ENCODE results near the gene ILRUN.
"Not testable (repeated sequence)": the region's sequence is repeated elsewhere in the genome, so short reads cannot be mapped to it uniquely, and the experiment has no call there.

The ILRUN gene

GRCh38 chr6:34665019-34665418, 31.5 kb downstream of the ILRUN start:
- no peak overlapping the region for H3K4me3 ChIP-seq (ENCODE audit: extremely low read depth, insufficient read depth, low read length, poor library complexity, severe bottlenecking)
- 92% methylated on average over 2 of the region's 4 CpGs; no CpG with 5 or more reads in 1 of the 2 experiments for WGBS, 2 experiments (ENCODE audit: insufficient coverage in 2 of 2)
- no peak overlapping the region for H3K27ac ChIP-seq (ENCODE audit: low read depth, low read length, severe bottlenecking)

GRCh38 chr6:34664256-34664971, 32.2 kb downstream of the ILRUN start:
- H3K4me1 ChIP-seq (ENCODE audit: control insufficient read depth, insufficient read depth, low read length, poor library complexity, severe bottlenecking) = peaks cover 12% of the 10 kb centered on the region
- H3K4me3 ChIP-seq (ENCODE audit: extremely low read depth, insufficient read depth, low read length, poor library complexity, severe bottlenecking) = no peak overlapping the region
- 89 to 94% methylated on average over 2 to 3 of the region's 4 CpGs for whole genome bisulfite sequencing, 2 experiments (ENCODE audit: insufficient coverage in 2 of 2)
- H3K9me3 ChIP-seq (ENCODE audit: control insufficient read depth, low read length) = no peaks in the 10 kb centered on the region
- H3K27ac ChIP-seq (ENCODE audit: low read depth, low read length, severe bottlenecking) = peak overlapping the region; percentile 59
- peaks cover 3% of the 10 kb centered on the region for H3K36me3 ChIP-seq (ENCODE audit: control insufficient read depth, insufficient read depth, low read length)

More at GRCh38 chr6:34665019-34665418, 31.5 kb downstream of the ILRUN start:
- H3K36me3 ChIP-seq (ENCODE audit: control insufficient read depth, insufficient read depth, low read length) = peaks cover 3% of the 10 kb centered on the region
- H3K9me3 ChIP-seq (ENCODE audit: control insufficient read depth, low read length) = no peaks in the 10 kb centered on the region
- H3K4me1 ChIP-seq (ENCODE audit: control insufficient read depth, insufficient read depth, low read length, poor library complexity, severe bottlenecking) = peaks cover 12% of the 10 kb centered on the region

DNA sequence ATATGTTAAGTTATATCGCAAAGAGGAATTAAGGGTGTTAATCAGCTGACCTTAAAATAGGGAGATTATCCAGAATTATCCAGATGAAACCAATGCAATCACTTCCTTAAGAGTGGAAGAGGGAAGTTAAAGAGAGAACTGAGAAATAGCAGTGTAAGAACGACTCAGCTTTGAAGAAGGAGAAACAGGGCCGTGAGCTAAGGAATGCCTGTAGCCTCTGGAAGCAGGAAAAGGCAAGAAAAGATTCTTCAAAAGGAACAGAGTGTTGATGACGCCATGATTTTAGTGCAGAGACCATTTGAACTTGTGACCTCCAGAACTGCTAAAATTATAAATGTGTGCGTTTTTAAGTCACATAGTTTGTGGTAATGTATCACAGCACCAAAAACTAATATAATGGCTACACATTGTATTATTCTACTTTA, 32.7 kb downstream of the ILRUN start:
- WGBS, 2 experiments (ENCODE audit: insufficient coverage in 2 of 2) = 73 to 86% methylated on average over 3 of the region's 5 CpGs
- Histone ChIP-seq H3K27ac (ENCODE audit: low read depth, low read length, severe bottlenecking) (peak overlapping the region; percentile 59), H3K9me3 (ENCODE audit: control insufficient read depth, low read length) (no peaks in the 10 kb centered on the region), H3K4me1 (ENCODE audit: control insufficient read depth, insufficient read depth, low read length, poor library complexity, severe bottlenecking) (peaks cover 12% of the 10 kb centered on the region), H3K36me3 (ENCODE audit: control insufficient read depth, insufficient read depth, low read length) (peaks cover 3% of the 10 kb centered on the region), H3K4me3 (ENCODE audit: extremely low read depth, insufficient read depth, low read length, poor library complexity, severe bottlenecking) (no peak overlapping the region)

GRCh38 chr6:34663371-34663770, 33.2 kb downstream of the ILRUN start:
- H3K36me3 ChIP-seq (ENCODE audit: control insufficient read depth, insufficient read depth, low read length) = peaks cover 3% of the 10 kb centered on the region
- WGBS, 2 experiments (ENCODE audit: insufficient coverage in 2 of 2) = 100% methylated on average over 2 of the region's 2 CpGs
- H3K9me3 ChIP-seq (ENCODE audit: control insufficient read depth, low read length) = no peaks in the 10 kb centered on the region
- no peak overlapping the region for H3K27ac ChIP-seq (ENCODE audit: low read depth, low read length, severe bottlenecking)
- H3K4me3 ChIP-seq (ENCODE audit: extremely low read depth, insufficient read depth, low read length, poor library complexity, severe bottlenecking) = no peak overlapping the region
- peaks cover 12% of the 10 kb centered on the region for H3K4me1 ChIP-seq (ENCODE audit: control insufficient read depth, insufficient read depth, low read length, poor library complexity, severe bottlenecking)

- Histone ChIP-seq H3K4me3 (ENCODE audit: extremely low read depth, insufficient read depth, low read length, poor library complexity, severe bottlenecking) (no peak overlapping the region), H3K9me3 (ENCODE audit: control insufficient read depth, low read length) (no peaks in the 10 kb centered on the region), H3K27ac (ENCODE audit: low read depth, low read length, severe bottlenecking) (no peak overlapping the region), H3K4me1 (ENCODE audit: control insufficient read depth, insufficient read depth, low read length, poor library complexity, severe bottlenecking) (peaks cover 19% of the 10 kb centered on the region), H3K36me3 (ENCODE audit: control insufficient read depth, insufficient read depth, low read length) (peaks cover 3% of the 10 kb centered on the region)
- no CpG with 5 or more reads among the region's 1 CpG for WGBS, 2 experiments (ENCODE audit: insufficient coverage in 2 of 2)
Observed at GRCh38 chr6:34661357-34661756, 35.2 kb downstream of the ILRUN start.

GRCh38 chr6:34658605-34659265, 37.8 kb downstream of the ILRUN start:
- Histone ChIP-seq H3K4me1 (ENCODE audit: control insufficient read depth, insufficient read depth, low read length, poor library complexity, severe bottlenecking) (peaks cover 12% of the 10 kb centered on the region), H3K4me3 (ENCODE audit: extremely low read depth, insufficient read depth, low read length, poor library complexity, severe bottlenecking) (no peak overlapping the region), H3K36me3 (ENCODE audit: control insufficient read depth, insufficient read depth, low read length) (peaks cover 10% of the 10 kb centered on the region), H3K9me3 (ENCODE audit: control insufficient read depth, low read length) (no peaks in the 10 kb centered on the region), H3K27ac (ENCODE audit: low read depth, low read length, severe bottlenecking) (no peak overlapping the region)
- 98 to 99% methylated on average over 6 to 7 of the region's 7 CpGs for WGBS, 2 experiments (ENCODE audit: insufficient coverage in 2 of 2)

DNA sequence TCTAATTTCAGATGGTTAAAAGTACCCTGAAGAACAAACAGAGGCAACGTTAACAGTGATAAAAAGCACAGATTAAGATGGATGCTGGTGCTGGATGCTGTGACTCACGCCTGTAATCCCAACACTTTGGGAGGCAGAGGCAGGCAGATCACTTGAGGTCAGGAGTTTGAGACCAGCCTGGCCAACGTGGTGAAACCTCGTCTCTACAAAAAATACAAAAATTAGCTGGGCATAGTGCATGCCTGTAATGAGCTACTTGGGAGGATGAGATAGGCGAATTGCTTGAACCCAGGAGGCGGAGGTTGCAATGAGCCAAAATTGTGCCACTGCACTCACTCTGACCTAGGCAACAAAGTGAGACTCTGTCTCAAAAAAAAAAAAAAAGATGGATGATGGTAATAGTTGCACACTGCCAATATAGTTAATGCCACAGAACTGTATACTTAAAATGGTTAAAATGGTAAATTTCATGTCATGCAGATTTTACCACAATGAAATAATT, 38.5 kb downstream of the ILRUN start:
- Histone ChIP-seq H3K4me1 (ENCODE audit: control insufficient read depth, insufficient read depth, low read length, poor library complexity, severe bottlenecking) (peaks cover 12% of the 10 kb centered on the region), H3K36me3 (ENCODE audit: control insufficient read depth, insufficient read depth, low read length) (peaks cover 17% of the 10 kb centered on the region), H3K27ac (ENCODE audit: low read depth, low read length, severe bottlenecking) (peak overlapping the region; percentile 86)
- 86 to 93% methylated on average over 2 to 6 of the region's 6 CpGs for WGBS, 2 experiments (ENCODE audit: insufficient coverage in 2 of 2)
- not testable (repeated sequence) for H3K4me3 ChIP-seq (ENCODE audit: extremely low read depth, insufficient read depth, low read length, poor library complexity, severe bottlenecking); H3K9me3 ChIP-seq (ENCODE audit: control insufficient read depth, low read length)

- H3K4me1 ChIP-seq (ENCODE audit: control insufficient read depth, insufficient read depth, low read length, poor library complexity, severe bottlenecking) = peaks cover 12% of the 10 kb centered on the region
- no peaks in the 10 kb centered on the region for H3K9me3 ChIP-seq (ENCODE audit: control insufficient read depth, low read length)
- peaks cover 21% of the 10 kb centered on the region for H3K36me3 ChIP-seq (ENCODE audit: control insufficient read depth, insufficient read depth, low read length)
- 70 to 82% methylated on average over 2 of the region's 2 CpGs for WGBS, 2 experiments (ENCODE audit: insufficient coverage in 2 of 2)
- no peak overlapping the region for H3K4me3 ChIP-seq (ENCODE audit: extremely low read depth, insufficient read depth, low read length, poor library complexity, severe bottlenecking)
- peak overlapping the region; percentile 86 for H3K27ac ChIP-seq (ENCODE audit: low read depth, low read length, severe bottlenecking)
Observed at GRCh38 chr6:34657307-34657978, 39.1 kb downstream of the ILRUN start.

- Histone ChIP-seq H3K27ac (ENCODE audit: low read depth, low read length, severe bottlenecking) (peak overlapping the region; percentile 86), H3K4me1 (ENCODE audit: control insufficient read depth, insufficient read depth, low read length, poor library complexity, severe bottlenecking) (peaks cover 12% of the 10 kb centered on the region), H3K4me3 (ENCODE audit: extremely low read depth, insufficient read depth, low read length, poor library complexity, severe bottlenecking) (no peak overlapping the region), H3K9me3 (ENCODE audit: control insufficient read depth, low read length) (no peaks in the 10 kb centered on the region), H3K36me3 (ENCODE audit: control insufficient read depth, insufficient read depth, low read length) (peaks cover 21% of the 10 kb centered on the region)
- 94 to 100% methylated on average over 1 of the region's 1 CpG for WGBS, 2 experiments (ENCODE audit: insufficient coverage in 2 of 2)
Observed at GRCh38 chr6:34657037-34657306, 39.6 kb downstream of the ILRUN start.

- H3K36me3 ChIP-seq (ENCODE audit: control insufficient read depth, insufficient read depth, low read length) = peaks cover 21% of the 10 kb centered on the region
Observed at GRCh38 chr6:34656378-34657036, 40.1 kb downstream of the ILRUN start.

More at GRCh38 chr6:34656378-34657036, 40.1 kb downstream of the ILRUN start:
- Histone ChIP-seq H3K9me3 (ENCODE audit: control insufficient read depth, low read length) (no peaks in the 10 kb centered on the region), H3K27ac (ENCODE audit: low read depth, low read length, severe bottlenecking) (peak overlapping the region; percentile 86), H3K4me1 (ENCODE audit: control insufficient read depth, insufficient read depth, low read length, poor library complexity, severe bottlenecking) (peaks cover 12% of the 10 kb centered on the region), H3K4me3 (ENCODE audit: extremely low read depth, insufficient read depth, low read length, poor library complexity, severe bottlenecking) (no peak overlapping the region)
- WGBS, 2 experiments (ENCODE audit: insufficient coverage in 2 of 2) = 88 to 98% methylated on average over 3 to 4 of the region's 5 CpGs
